ENCODE results near the gene RAF1.
"Not testable (repeated sequence)": the region's sequence is repeated elsewhere in the genome, so short reads cannot be mapped to it uniquely, and the experiment has no call there.

Gene RAF1

DNA sequence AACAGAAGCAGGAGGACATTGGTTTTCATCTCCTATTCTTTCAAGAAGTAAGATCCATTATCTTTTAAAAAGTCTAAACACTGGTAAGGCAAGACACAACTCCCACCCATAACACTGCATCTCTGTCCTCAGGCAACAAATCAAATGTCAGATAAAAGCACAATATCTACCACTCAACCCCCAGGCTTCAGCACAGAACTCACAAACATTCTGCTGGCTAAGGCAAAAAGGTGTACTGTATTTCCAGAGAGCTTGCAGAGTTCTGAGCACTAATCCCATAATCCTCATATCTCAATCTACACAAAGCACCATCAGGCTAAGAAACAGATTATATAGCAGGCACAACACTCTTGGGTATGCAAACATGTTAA lies 20.9 kb downstream of the RAF1 start:
- Histone ChIP-seq H3K4me3 (ENCODE audit: low read length) (no peak overlapping the region), H3K9me2 (replicated peaks; ENCODE audit: insufficient read depth, low read length) (no peaks in the 10 kb centered on the region), H3K9ac (ENCODE audit: low read length) (no peak overlapping the region), H3K79me2 (ENCODE audit: low read length) (peaks cover 86% of the 10 kb centered on the region), H2AFZ (ENCODE audit: low read length) (no peak overlapping the region), H3K27me3 (replicated peaks; ENCODE audit: insufficient read depth, low read length) (no peaks in the 10 kb centered on the region), H3K36me3 (replicated peaks; ENCODE audit: insufficient read depth, low read length) (peaks cover under 1% of the 10 kb centered on the region; the same call in 1 of the 2 replicates), H4K20me1 (ENCODE audit: insufficient read depth, low read length) (peaks cover 4% of the 10 kb centered on the region; the same call in 1 of the 2 replicates), H3K4me1 (ENCODE audit: low read length) (peaks cover 48% of the 10 kb centered on the region), H3K27ac (ENCODE audit: low read length) (peak overlapping the region; percentile 55; the same call in 1 of the 2 replicates), H3K9me3 (replicated peaks; ENCODE audit: insufficient read depth, low read length) (no peaks in the 10 kb centered on the region), H3K4me2 (ENCODE audit: low read depth, low read length) (peak overlapping the region; percentile 30; the same call in 1 of the 2 replicates), H3F3A (ENCODE audit: insufficient read depth, low read length) (peaks cover 29% of the 10 kb centered on the region)
- DNase-seq: no peak
- no peak for TF ChIP-seq EZH2phosphoT487 (IDR thresholded peaks at IDR 0.05; ENCODE audit: low read length)
- no peak for TF ChIP-seq EZH2 (optimal IDR thresholded peaks at IDR 0.05; ENCODE audit: low read depth, low read length)
- TF ChIP-seq, protein P1, sequence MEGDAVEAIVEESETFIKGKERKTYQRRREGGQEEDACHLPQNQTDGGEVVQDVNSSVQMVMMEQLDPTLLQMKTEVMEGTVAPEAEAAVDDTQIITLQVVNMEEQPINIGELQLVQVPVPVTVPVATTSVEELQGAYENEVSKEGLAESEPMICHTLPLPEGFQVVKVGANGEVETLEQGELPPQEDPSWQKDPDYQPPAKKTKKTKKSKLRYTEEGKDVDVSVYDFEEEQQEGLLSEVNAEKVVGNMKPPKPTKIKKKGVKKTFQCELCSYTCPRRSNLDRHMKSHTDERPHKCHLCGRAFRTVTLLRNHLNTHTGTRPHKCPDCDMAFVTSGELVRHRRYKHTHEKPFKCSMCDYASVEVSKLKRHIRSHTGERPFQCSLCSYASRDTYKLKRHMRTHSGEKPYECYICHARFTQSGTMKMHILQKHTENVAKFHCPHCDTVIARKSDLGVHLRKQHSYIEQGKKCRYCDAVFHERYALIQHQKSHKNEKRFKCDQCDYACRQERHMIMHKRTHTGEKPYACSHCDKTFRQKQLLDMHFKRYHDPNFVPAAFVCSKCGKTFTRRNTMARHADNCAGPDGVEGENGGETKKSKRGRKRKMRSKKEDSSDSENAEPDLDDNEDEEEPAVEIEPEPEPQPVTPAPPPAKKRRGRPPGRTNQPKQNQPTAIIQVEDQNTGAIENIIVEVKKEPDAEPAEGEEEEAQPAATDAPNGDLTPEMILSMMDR (IDR thresholded peaks at IDR 0.05; ENCODE audit: low read length): no peak

DNA sequence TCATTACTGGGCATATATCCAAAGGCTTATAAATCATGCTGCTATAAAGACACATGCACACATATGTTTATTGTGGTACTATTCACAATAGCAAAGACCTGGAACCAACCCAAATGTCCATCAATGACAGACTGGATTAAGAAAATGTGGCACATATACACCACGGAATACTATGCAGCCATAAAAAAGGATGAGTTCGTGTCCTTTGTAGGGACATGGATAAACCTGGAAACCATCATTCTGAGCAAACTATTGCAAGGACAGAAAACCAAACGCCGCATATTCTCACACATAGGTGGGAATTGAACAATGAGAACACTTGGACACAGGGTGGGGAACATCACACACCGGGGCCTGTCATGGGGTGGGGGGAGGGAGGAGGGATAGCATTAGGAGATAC lies 23.1 kb downstream of the RAF1 start:
- H3K9me2 ChIP-seq (replicated peaks; ENCODE audit: insufficient read depth, low read length); H3K9me3 ChIP-seq (replicated peaks; ENCODE audit: insufficient read depth, low read length); H2AFZ ChIP-seq (ENCODE audit: low read length); H3K9ac ChIP-seq (ENCODE audit: low read length); H3K27me3 ChIP-seq (replicated peaks; ENCODE audit: insufficient read depth, low read length); H3K4me2 ChIP-seq (ENCODE audit: low read depth, low read length); DNase-seq; H4K20me1 ChIP-seq (ENCODE audit: insufficient read depth, low read length); H3K4me3 ChIP-seq (ENCODE audit: low read length); H3K36me3 ChIP-seq (replicated peaks; ENCODE audit: insufficient read depth, low read length): not testable (repeated sequence)
- peaks cover 19% of the 10 kb centered on the region; the same call in 1 of the 2 replicates for H3F3A ChIP-seq (ENCODE audit: insufficient read depth, low read length)
- H3K4me1 ChIP-seq (ENCODE audit: low read length): peaks cover 40% of the 10 kb centered on the region
- H3K27ac ChIP-seq (ENCODE audit: low read length): peak overlapping the region; percentile 53; the same call in 1 of the 2 replicates
- peaks cover 90% of the 10 kb centered on the region for H3K79me2 ChIP-seq (ENCODE audit: low read length)

DNA sequence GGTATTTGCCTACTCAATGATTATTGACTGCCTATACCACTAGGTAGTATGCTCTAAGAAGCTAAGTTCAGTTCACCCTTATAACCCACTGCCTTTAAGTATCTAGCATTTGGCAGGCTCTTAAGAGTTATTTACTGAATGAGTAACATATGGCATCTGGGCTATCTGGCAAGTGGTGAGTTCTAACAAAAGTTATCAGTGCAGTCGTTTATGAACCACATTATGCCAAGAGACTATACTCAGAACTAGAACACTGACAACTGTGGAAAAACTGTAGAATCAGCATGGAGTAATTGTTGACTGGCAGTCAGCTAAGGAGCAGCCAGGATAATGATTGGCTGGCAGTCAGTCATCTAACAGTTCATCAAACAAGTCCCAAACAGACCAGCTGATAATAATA lies 25.8 kb downstream of the RAF1 start:
- Histone ChIP-seq H3K4me1 (ENCODE audit: low read length) (peaks cover 18% of the 10 kb centered on the region), H3K79me2 (ENCODE audit: low read length) (peaks cover 90% of the 10 kb centered on the region), H3K36me3 (replicated peaks; ENCODE audit: insufficient read depth, low read length) (peaks cover 3% of the 10 kb centered on the region; the same call in 1 of the 2 replicates), H3K4me2 (ENCODE audit: low read depth, low read length) (no peak overlapping the region), H3K9ac (ENCODE audit: low read length) (no peak overlapping the region), H3K9me3 (replicated peaks; ENCODE audit: insufficient read depth, low read length) (no peaks in the 10 kb centered on the region), H3K4me3 (ENCODE audit: low read length) (no peak overlapping the region), H3K27me3 (replicated peaks; ENCODE audit: insufficient read depth, low read length) (no peaks in the 10 kb centered on the region), H4K20me1 (ENCODE audit: insufficient read depth, low read length) (peaks cover 10% of the 10 kb centered on the region; the same call in 1 of the 2 replicates), H3K9me2 (replicated peaks; ENCODE audit: insufficient read depth, low read length) (no peaks in the 10 kb centered on the region), H3K27ac (ENCODE audit: low read length) (no peak overlapping the region), H2AFZ (ENCODE audit: low read length) (no peak overlapping the region), H3F3A (ENCODE audit: insufficient read depth, low read length) (peaks cover 6% of the 10 kb centered on the region; the same call in 1 of the 2 replicates)
- DNase-seq: no peak
- no peak for TF ChIP-seq EZH2phosphoT487 (IDR thresholded peaks at IDR 0.05; ENCODE audit: low read length)
- TF ChIP-seq, protein P1 (IDR thresholded peaks at IDR 0.05; ENCODE audit: low read length): no peak
- no peak for TF ChIP-seq EZH2 (optimal IDR thresholded peaks at IDR 0.05; ENCODE audit: low read depth, low read length)

DNA sequence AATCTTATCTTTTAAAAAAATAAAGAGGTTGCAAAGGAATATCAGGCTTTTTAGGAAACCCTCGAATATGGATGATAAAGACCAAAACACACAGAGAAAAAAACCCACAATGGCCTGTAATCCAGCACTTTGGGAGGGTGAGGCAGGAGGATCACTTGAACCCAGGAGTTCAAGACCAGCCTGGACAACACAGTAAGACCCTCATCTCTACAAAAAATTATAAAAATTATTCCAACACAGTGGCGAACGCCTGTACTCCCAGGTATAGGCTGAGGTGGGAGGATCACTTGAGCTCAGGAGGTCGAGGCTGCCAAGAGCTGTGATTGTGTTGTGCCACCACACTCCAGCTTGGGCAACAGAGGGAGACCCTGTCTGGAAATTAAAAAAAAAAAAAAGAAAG lies 30.8 kb downstream of the RAF1 start:
- H3K79me2 ChIP-seq (ENCODE audit: low read length): peaks cover 100% of the 10 kb centered on the region
- H3F3A ChIP-seq (ENCODE audit: insufficient read depth, low read length): no peaks in the 10 kb centered on the region
- H2AFZ ChIP-seq (ENCODE audit: low read length): no peak overlapping the region
- no peak overlapping the region for H3K27ac ChIP-seq (ENCODE audit: low read length)
- H3K9me2 ChIP-seq (replicated peaks; ENCODE audit: insufficient read depth, low read length): no peaks in the 10 kb centered on the region
- H3K9ac ChIP-seq (ENCODE audit: low read length): no peak overlapping the region
- peaks cover 19% of the 10 kb centered on the region; the same call in 1 of the 2 replicates for H4K20me1 ChIP-seq (ENCODE audit: insufficient read depth, low read length)
- TF ChIP-seq, protein P1 (IDR thresholded peaks at IDR 0.05; ENCODE audit: low read length): no peak
- TF ChIP-seq EZH2 (optimal IDR thresholded peaks at IDR 0.05; ENCODE audit: low read depth, low read length) (no peak), EZH2phosphoT487 (IDR thresholded peaks at IDR 0.05; ENCODE audit: low read length) (no peak)
- H3K4me3 ChIP-seq (ENCODE audit: low read length): no peak overlapping the region
- DNase-seq: no peak
- H3K27me3 ChIP-seq (replicated peaks; ENCODE audit: insufficient read depth, low read length): no peaks in the 10 kb centered on the region
- peaks cover 3% of the 10 kb centered on the region; the same call in 1 of the 2 replicates for H3K36me3 ChIP-seq (replicated peaks; ENCODE audit: insufficient read depth, low read length)
- no peak overlapping the region for H3K4me2 ChIP-seq (ENCODE audit: low read depth, low read length)
- no peaks in the 10 kb centered on the region for H3K9me3 ChIP-seq (replicated peaks; ENCODE audit: insufficient read depth, low read length)
- H3K4me1 ChIP-seq (ENCODE audit: low read length): peaks cover 18% of the 10 kb centered on the region; the same call in 1 of the 2 replicates

All from MM.1S (cell line).